ENCODE data around the gene PDCD4.
"Not testable (repeated sequence)": the region's sequence is repeated elsewhere in the genome, so short reads cannot be mapped to it uniquely, and the experiment has no call there.

Gene PDCD4

DNA sequence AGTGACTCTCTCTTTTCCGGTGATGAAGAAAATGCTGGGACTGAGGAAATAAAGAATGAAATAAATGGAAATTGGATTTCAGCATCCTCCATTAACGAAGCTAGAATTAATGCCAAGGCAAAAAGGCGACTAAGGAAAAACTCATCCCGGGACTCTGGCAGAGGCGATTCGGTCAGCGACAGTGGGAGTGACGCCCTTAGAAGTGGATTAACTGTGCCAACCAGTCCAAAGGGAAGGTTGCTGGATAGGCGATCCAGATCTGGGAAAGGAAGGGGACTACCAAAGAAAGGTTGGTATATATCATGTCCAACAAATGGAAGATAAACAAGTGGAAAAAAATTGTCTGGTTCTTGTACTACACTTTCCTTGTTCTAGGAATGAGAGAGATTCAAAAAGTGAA lies 9.5 kb downstream of the PDCD4 start:
- no peak for DNase-seq (ENCODE audit: low spot score)

DNA sequence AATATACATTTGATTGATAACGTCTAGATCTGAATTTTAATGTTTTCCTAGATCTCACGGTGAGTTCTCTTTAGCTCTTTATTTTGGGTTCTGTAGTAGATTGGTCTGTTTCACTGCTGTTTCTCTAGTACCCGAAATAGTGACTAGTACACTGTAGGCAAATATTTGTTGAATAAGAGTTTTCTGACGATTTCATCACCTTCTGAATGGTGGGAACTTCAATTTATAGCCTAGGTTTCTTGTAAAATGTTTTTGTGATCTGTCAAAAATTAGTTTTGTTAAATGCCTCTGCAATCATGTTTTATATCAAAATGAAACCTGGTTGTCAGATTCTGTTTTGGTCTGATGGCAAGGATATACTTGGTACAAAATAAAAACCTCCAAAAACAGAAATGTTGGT lies 10.2 kb downstream of the PDCD4 start:
- DNase-seq (ENCODE audit: low spot score) = no peak

DNA sequence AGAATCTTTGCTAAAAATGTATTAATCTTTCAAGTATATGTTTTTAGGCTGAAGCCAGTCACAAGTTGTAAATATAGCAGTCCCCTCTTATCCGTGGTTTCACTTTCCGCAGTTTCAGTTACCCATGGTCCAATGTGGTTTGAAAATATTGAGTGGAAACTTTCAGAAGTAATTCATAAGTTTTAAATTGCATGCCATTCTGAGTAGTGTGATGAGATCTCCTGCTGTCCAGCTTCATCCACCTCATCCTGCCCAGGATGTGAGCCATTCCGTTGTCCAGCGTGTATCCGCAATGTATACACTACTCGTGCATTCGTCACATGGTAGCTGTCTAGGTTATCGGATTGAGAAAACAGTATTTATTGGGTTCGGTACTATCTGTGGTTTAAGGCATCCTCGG lies 12.2 kb downstream of the PDCD4 start:
- DNase-seq (ENCODE audit: low spot score) = no peak

DNA sequence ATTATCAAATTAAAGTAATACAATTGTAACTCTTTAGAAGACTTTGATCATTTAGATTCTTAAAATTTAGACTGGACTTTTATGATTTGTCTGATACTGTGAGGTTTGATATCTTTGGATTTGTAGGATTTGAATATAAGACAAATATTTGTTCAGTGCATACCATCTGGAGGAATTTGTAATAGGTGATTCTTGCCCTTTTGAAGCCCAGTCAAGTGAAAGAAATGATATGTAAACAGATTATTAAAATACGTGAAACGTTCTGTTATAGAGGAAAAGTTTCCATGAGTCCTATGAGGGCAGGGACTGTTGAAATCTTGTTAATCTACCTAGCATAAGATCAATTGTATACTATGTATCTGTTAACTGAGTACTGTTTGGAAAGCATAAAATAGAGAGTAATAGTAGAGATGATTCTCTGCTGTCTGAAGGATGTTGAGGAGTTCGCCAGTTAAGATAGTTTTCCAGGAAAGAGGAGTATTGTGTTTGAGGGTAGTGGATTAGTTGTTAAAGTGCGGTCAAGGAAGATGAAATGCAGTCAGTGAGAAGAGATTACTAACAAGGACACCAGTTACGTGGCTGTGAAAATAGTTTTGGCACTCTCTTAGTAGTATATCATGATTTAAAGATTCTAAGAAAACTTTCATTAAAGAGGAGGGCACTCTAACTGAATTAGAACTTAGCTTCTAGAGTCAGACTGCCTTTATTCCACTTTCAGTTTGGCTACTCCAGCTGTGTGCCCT lies 14.4 kb downstream of the PDCD4 start:
- no peak for DNase-seq (ENCODE audit: low spot score)

DNA sequence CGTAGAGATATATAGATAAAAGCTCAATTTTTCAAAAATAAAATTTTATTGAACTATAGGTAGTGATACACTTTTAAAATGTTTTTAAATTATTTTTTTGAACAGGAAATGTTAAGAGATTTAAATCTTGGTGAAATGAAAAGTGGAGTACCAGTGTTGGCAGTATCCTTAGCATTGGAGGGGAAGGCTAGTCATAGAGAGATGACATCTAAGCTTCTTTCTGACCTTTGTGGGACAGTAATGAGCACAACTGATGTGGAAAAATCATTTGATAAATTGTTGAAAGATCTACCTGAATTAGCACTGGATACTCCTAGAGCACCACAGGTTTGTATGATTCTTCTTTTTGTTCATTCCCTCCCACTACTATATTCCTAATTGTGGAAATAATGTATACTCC lies 15.8 kb downstream of the PDCD4 start:
- no peak for DNase-seq (ENCODE audit: low spot score)

DNA sequence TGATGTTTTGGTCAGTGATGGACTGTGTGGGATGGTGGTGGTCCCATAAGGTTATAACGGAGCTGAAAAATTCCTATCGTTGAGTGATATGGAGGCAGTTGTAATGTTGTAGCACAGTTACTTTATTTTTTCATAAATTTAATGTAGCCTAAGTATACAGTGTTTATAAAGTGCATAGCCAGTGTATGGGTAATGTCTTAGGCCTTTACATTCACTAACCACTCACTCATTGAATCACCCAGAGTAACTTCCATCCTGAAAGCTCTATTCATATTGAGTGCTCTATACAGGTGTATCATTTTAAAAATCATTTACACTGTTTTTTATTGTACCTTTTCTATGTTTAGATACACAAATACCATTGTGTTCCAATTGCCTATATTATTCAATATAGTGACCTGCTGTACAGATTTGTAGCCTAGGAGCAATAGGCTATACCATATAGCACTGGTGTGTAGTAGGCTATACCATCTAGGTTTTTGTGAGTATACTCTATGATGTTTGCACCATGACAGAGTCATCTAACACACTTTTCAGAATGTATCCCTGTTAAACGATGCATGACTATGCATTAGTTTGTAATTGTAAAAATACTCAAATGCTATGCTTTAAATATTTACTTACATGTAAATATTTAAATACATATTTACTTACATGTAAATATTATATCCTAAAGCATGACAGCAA lies 21.0 kb downstream of the PDCD4 start:
- DNase-seq (ENCODE audit: low spot score) = no peak

DNA sequence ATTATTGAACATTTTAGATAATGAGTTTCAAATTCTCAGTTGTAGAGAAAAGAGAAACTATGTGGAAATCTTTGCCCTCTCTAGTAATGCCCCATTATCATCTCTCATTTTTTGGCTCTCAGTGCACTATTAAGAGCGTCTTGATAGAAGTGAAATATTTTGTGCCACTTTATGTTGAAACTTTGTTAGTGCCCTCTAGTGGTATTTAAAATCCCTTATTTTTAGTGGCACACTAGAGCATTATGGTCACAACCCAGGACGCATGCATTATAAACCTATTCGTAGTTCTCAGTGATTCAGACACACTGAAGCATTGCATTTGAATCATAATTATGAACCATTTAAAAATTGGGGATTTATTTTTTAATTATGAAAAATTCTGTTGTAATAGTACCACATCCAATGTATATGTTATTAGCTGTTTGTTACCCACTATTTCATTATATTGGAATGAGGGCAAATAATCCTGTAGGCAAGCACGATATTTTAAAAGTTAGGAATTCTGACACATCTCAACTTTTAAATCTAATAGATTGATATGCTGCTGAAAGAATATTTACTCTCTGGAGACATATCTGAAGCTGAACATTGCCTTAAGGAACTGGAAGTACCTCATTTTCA lies 21.9 kb downstream of the PDCD4 start:
- peak; percentile 49 for DNase-seq (ENCODE audit: low spot score)

DNA sequence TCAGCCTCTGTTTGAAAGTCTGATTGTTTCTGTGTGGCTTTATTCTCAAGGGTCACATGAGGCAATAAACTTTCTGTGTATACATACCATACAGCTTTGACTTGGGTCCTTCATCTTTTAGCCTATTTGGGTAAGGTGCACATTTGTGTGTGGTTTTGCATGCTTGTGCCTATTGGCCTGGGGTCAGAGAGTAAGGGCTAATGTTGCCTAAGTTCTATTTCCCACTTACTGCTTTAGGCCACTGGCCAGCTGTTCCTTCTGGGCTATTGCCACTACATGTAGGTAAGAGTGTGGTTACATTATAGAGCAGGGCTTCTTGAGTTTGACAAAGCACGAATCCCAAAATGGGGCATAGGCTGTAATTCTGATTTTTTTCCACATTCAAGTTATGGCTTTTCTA lies 25.5 kb downstream of the PDCD4 start:
- DNase-seq (ENCODE audit: low spot score) = no peak

DNA sequence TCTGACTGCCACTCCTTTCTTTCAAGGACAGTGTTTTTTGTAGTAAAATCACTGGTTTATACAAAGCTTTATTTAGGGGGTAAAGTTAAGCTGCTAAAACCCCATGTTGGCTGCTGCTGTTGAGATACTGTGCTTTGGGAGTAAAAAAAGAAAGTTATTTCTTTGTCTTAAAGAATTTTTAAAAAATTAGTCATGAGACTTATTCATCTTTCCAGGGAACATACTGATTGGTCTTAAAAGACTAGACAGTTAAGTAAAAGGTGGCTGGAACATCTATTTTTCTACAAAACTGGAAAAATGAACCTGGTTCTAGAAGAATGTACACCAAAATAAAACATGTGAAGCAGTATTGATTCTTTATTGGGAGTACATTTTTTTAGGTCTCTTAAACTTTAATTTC lies 26.7 kb downstream of the PDCD4 start:
- DNase-seq (ENCODE audit: low spot score) = no peak

- DNase-seq (ENCODE audit: low spot score) = no peak
Measured at GRCh38 chr10:110900983-110901382, 29.3 kb downstream of the PDCD4 start.

DNA sequence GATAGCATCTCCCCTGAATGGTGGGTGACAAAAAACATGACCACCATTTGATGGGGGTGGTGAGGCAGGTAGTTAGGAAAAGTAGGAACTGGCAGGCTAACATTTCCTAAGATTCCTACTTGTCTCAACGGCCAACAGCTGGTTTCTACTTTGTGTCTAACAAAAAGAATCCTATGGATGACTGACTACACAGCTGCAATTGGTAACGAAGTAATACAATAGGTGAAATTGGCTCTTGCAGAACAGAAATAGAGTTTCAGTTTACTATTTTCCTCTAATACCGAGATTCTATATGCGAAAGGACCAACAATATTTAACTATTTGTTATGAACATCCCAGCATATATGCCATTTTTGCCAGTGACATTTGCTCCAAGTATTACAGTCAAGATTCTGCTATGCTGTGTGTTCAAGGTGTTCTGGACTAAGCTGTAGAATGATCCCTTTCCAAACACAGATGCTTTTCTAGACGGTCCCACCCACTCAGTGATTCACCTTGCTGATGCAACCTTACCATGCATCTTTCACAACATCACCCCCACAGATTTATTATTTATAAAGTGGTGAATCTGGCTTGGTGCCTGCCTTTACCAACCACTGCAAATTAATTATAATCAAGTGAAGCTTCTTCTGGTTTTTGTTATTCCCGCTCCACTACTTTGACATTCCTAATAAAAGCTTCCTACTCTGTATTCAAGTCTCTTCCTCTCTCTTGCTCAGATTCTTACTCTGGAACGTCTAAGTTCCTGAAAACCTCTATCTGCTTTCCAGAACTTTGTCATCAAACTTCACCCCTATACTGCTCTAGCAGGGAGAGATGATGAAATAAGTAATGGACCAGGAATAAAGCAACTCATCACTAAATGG lies 30.5 kb downstream of the PDCD4 start:
- no peak for DNase-seq (ENCODE audit: low spot score)

DNA sequence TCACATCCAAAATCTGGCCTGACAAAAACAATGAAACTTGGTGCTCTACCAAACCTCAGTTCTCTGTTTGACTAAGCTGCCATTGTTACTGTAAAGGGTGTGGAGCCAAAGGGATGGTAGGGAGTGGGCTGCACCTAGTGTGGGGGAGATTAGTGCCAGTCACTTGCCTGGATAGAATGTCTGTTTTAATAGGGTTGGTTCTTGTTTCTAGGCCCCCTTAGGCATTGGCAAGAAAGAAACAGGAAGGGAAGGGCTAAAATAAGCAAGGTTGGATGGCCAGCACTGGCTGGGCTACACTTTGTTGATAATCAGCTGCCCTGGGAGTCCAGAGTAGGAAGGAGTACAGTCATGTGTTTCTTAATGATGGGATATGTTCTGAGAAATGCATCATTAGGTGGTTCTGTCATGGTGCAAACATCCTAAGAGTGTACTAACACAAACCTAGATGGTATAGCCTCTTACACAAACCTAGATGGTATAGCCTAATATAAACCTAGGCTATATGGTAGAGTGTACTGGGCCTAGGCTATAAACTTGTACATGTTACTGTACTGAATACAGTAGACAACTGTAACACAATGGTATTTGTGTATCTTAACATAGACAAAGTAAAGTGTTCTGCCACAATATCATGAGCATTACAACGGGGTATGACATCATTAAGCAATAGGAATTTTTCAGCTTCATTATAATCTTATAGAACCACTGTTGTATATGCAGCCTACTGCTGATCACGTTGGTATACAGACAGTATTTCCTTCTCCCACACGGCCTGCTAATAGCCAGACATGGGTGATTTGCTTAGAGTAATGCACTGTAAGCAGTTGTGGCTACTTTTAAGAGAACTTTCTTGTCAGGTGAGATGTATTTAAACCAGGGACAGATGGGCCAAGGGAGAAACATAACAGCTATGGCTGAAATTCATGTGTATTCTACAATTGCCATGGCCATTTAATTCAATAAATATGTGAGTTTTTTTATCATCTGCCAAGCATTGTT lies 31.9 kb downstream of the PDCD4 start:
- DNase-seq (ENCODE audit: low spot score) = no peak

DNA sequence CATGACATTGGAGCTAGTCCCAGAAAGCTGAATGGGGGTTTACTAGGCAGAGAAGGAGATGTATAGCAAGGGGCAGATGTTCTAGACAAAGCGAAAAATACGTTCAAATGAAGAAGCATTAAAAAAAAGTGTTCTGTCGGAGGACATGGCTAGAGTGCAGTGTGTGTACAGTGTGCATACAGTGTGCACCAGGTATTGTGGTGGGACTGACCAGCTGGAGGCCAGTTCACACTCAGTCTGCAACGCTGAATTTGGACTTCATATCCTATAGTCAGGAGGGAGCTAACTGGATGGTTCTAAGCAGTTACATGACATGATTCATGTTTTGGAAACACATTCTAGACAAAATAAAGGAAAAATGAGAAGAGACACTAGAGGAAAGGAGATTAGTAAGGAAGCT lies 38.4 kb downstream of the PDCD4 start:
- no peak for DNase-seq (ENCODE audit: low spot score)

DNA sequence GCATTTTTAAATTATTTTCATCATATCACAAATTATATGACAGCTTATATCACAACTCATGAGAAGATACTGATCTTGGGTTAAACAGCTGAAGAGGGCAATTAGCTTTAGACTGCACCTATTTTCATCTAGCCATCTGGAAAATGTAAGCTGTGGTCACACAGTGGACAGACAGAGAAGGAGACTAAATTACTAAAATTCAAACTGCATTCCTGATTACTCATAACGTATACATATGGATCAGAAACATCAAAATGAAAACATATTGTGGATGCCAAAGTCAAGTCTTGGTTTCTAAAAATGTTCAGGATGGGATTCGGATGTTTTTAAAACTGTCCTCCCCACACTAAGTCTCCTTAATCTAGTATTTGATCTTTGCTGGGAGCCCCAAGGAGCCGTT lies 40.6 kb downstream of the PDCD4 start:
- peak; percentile 66 for DNase-seq (ENCODE audit: low spot score)

DNA sequence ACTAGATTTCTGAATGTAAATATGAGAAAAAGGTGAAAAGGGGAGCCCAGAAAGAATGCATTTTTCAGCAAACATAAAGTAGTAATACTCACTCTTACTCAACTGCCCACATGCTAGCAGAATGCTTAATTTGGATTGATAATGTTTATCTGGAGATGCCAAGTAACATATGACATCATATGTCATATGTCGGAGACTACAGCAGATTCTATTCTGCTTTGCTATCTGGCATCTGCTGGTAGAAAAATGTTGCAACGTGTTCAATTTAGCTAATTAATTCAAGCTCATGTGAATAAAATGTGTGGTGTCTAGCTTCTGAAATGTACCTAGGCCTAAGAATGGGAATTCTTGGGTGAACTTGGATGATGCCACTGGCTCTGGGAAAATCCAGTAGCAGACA lies 42.7 kb downstream of the PDCD4 start:
- DNase-seq (ENCODE audit: low spot score) = no peak

DNA sequence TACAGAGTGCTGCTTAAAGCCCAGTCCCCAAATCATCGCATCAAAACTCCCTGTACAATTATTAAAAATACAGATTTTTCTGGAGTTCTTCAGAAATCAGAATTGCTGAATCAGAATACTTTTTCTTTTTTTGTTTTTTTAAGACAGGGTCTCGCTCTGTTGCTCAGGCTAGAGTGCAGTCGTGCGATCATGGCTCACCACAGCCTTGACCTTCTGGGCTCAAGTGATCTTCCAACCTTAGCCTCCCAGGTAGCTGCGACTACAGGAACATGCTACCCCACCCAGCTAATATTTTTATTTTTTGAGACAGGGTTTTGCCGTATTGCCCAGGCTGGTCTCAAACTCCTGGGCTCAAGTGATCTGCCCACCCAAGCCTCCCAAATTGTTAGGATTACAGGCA lies 43.3 kb downstream of the PDCD4 start:
- DNase-seq (ENCODE audit: low spot score) = no peak

DNA sequence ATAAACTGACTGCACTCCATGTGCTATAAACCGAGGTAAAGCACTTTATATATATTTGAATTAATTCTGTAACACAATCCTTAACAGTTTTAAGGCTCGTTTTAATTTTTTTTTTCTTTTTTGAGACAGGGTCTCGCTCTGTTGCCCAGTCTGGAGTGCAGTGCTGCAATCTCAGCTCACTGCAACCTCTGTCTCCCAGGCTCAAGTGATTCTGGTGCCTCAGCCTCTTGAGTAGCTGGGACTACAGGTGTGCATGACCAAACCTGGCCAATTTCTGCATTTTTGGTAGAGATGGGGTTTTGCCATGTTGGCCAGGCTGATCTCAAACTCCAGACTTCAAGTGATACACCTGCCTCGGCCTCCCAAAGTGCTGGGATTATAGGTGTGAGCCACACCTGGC lies 43.9 kb downstream of the PDCD4 start:
- DNase-seq (ENCODE audit: low spot score) = not testable (repeated sequence)

- DNase-seq (ENCODE audit: low spot score) = no peak
Measured at GRCh38 chr10:110916554-110917346, 45.0 kb downstream of the PDCD4 start.

- DNase-seq (ENCODE audit: low spot score) = peak; percentile 93
Measured at GRCh38 chr10:110918269-110918642, 46.5 kb downstream of the PDCD4 start.

All from SK-N-DZ (cell line).